Measurements from ENCODE around the gene SLC9A3. TPM values are rescaled to one million over a fixed set of nuclear protein-coding genes. Genes with fewer than 3 reads are reported as not detected.

Gene SLC9A3
- total RNA-seq, 1 experiment from 2014 or later = 1.9 TPM

GRCh38 chr5:470961-471749 is 53.1 kb downstream of the SLC9A3 start:
- BruUV-seq (replicated peaks) = no TSS peak
- H3K4me3 ChIP-seq (ENCODE audit: low read depth, low read length, poor library complexity, severe bottlenecking) = peak overlapping the region; percentile 95
- intact Hi-C loops (cut with micrococcal nuclease; ENCODE audit: unreplicated experiment) = no loop called here
- POLR2A ChIA-PET (ENCODE audit: low non-redundant PET) = interaction anchor here (0.6 kb wide), 1 partner anchor 25 kb away, joined by 9 read pairs; no protein-coding TSS in a partner anchor
- H3K27me3 ChIP-seq (replicated peaks; ENCODE audit: insufficient read depth, low read depth, low read length, poor library complexity) = peaks cover 23% of the 10 kb centered on the region
- peak overlapping the region; percentile 97 for H3K27ac ChIP-seq (ENCODE audit: low read depth, low read length, poor library complexity, severe bottlenecking)
- TF ChIP-seq CTCF (conservative IDR thresholded peaks at IDR 0.05; ENCODE audit: low read depth, low read length) (no peak), EZH2 (IDR thresholded peaks at IDR 0.05; ENCODE audit: borderline replicate concordance, low read depth, low read length, poor library complexity, severe bottlenecking) (no peak)
- H3K9me3 ChIP-seq (ENCODE audit: low read depth, low read length, poor library complexity, severe bottlenecking) = no peaks in the 10 kb centered on the region
- CTCF ChIA-PET = interaction anchor here (0.6 to 0.8 kb wide), 2 partner anchors 24 to 273 kb away, joined by 5 to 9 read pairs; no protein-coding TSS in a partner anchor
- DNase-seq (ENCODE audit: low spot score) = no peak
- H3K4me1 ChIP-seq (ENCODE audit: insufficient read depth, low read length, poor library complexity, severe bottlenecking) = peaks cover 12% of the 10 kb centered on the region
- H3K36me3 ChIP-seq (ENCODE audit: insufficient read depth, low read length, poor library complexity, severe bottlenecking) = peaks cover 9% of the 10 kb centered on the region

- POLR2A ChIA-PET (ENCODE audit: low non-redundant PET) = no interaction called here
Observed at GRCh38 chr5:469752-470483, 54.3 kb downstream of the SLC9A3 start.

GRCh38 chr5:468401-468800 is 55.8 kb downstream of the SLC9A3 start:
- no TSS peak for BruUV-seq (replicated peaks)
- CTCF ChIA-PET = no interaction called here
- intact Hi-C loops (cut with micrococcal nuclease; ENCODE audit: unreplicated experiment) = no loop called here

More at GRCh38 chr5:469752-470483, 54.3 kb downstream of the SLC9A3 start:
- Histone ChIP-seq H3K4me3 (ENCODE audit: low read depth, low read length, poor library complexity, severe bottlenecking) (no peak overlapping the region), H3K36me3 (ENCODE audit: insufficient read depth, low read length, poor library complexity, severe bottlenecking) (peaks cover 9% of the 10 kb centered on the region), H3K4me1 (ENCODE audit: insufficient read depth, low read length, poor library complexity, severe bottlenecking) (peaks cover 12% of the 10 kb centered on the region), H3K27ac (ENCODE audit: low read depth, low read length, poor library complexity, severe bottlenecking) (no peak overlapping the region), H3K27me3 (replicated peaks; ENCODE audit: insufficient read depth, low read depth, low read length, poor library complexity) (peaks cover 10% of the 10 kb centered on the region), H3K9me3 (ENCODE audit: low read depth, low read length, poor library complexity, severe bottlenecking) (no peaks in the 10 kb centered on the region)
- CTCF ChIA-PET = no interaction called here
- intact Hi-C loops (cut with micrococcal nuclease; ENCODE audit: unreplicated experiment) = no loop called here
- BruUV-seq (replicated peaks) = no TSS peak
- no peak for DNase-seq (ENCODE audit: low spot score)
- no peak for TF ChIP-seq EZH2 (IDR thresholded peaks at IDR 0.05; ENCODE audit: borderline replicate concordance, low read depth, low read length, poor library complexity, severe bottlenecking)
- TF ChIP-seq CTCF (conservative IDR thresholded peaks at IDR 0.05; ENCODE audit: low read depth, low read length) = no peak

More at GRCh38 chr5:468401-468800, 55.8 kb downstream of the SLC9A3 start:
- Histone ChIP-seq H3K9me3 (ENCODE audit: low read depth, low read length, poor library complexity, severe bottlenecking) (no peaks in the 10 kb centered on the region), H3K27ac (ENCODE audit: low read depth, low read length, poor library complexity, severe bottlenecking) (no peak overlapping the region), H3K4me3 (ENCODE audit: low read depth, low read length, poor library complexity, severe bottlenecking) (no peak overlapping the region), H3K4me1 (ENCODE audit: insufficient read depth, low read length, poor library complexity, severe bottlenecking) (peaks cover 12% of the 10 kb centered on the region), H3K27me3 (replicated peaks; ENCODE audit: insufficient read depth, low read depth, low read length, poor library complexity) (no peaks in the 10 kb centered on the region), H3K36me3 (ENCODE audit: insufficient read depth, low read length, poor library complexity, severe bottlenecking) (peaks cover 9% of the 10 kb centered on the region)
- POLR2A ChIA-PET (ENCODE audit: low non-redundant PET) = no interaction called here
- TF ChIP-seq CTCF (conservative IDR thresholded peaks at IDR 0.05; ENCODE audit: low read depth, low read length) (no peak), EZH2 (IDR thresholded peaks at IDR 0.05; ENCODE audit: borderline replicate concordance, low read depth, low read length, poor library complexity, severe bottlenecking) (no peak)
- no peak for DNase-seq (ENCODE audit: low spot score)

Measured in A673 (cell line).